ENCODE data around the gene CCT8L2.
"Not testable (repeated sequence)": the region's sequence is repeated elsewhere in the genome, so short reads cannot be mapped to it uniquely, and the experiment has no call there.

CCT8L2 gene

GRCh38 chr22:16592710-16593109, at the start of gene CCT8L2:
TSS of gene CCT8L2 (minus strand) at chr22:16592810. CDS start at chr22:16592550, 260 bp downstream.
- not testable (repeated sequence) for DNase-seq

GRCh38 chr22:16635442-16635841, 42.8 kb upstream of the CCT8L2 start:
- not testable (repeated sequence) for DNase-seq

GRCh38 chr22:16634092-16634491, 41.5 kb upstream of the CCT8L2 start:
- not testable (repeated sequence) for DNase-seq

GRCh38 chr22:16628476-16628875, 35.9 kb upstream of the CCT8L2 start:
- not testable (repeated sequence) for DNase-seq

GRCh38 chr22:16625018-16625417, 32.4 kb upstream of the CCT8L2 start:
- not testable (repeated sequence) for DNase-seq

- not testable (repeated sequence) for DNase-seq
These were observed 31.0 kb upstream of the CCT8L2 start for GRCh38 chr22:16623595-16623994.

- not testable (repeated sequence) for DNase-seq
These were observed 24.9 kb upstream of the CCT8L2 start for GRCh38 chr22:16617516-16617915.

- not testable (repeated sequence) for DNase-seq
These were observed 23.9 kb upstream of the CCT8L2 start for GRCh38 chr22:16616390-16616938.

GRCh38 chr22:16615606-16616245, 23.1 kb upstream of the CCT8L2 start:
- not testable (repeated sequence) for DNase-seq

- no peak for DNase-seq
These were observed 17.1 kb upstream of the CCT8L2 start for GRCh38 chr22:16609548-16610261.

- no peak for DNase-seq
These were observed 16.3 kb upstream of the CCT8L2 start for GRCh38 chr22:16608931-16609330.

GRCh38 chr22:16604257-16604998, 11.8 kb upstream of the CCT8L2 start:
- not testable (repeated sequence) for DNase-seq

- DNase-seq = not testable (repeated sequence)
These were observed 11.2 kb upstream of the CCT8L2 start for GRCh38 chr22:16603770-16604242.

- DNase-seq = no peak
These were observed 10.8 kb upstream of the CCT8L2 start for GRCh38 chr22:16603448-16603768.

- not testable (repeated sequence) for DNase-seq
These were observed 10.3 kb upstream of the CCT8L2 start for GRCh38 chr22:16602728-16603447.

- DNase-seq = not testable (repeated sequence)
These were observed 9.7 kb upstream of the CCT8L2 start for GRCh38 chr22:16602224-16602727.

GRCh38 chr22:16601437-16602223, 9.0 kb upstream of the CCT8L2 start:
- DNase-seq = no peak

GRCh38 chr22:16600644-16601436, 8.2 kb upstream of the CCT8L2 start:
- not testable (repeated sequence) for DNase-seq

GRCh38 chr22:16599648-16600047, 7.0 kb upstream of the CCT8L2 start:
- not testable (repeated sequence) for DNase-seq

GRCh38 chr22:16595251-16595650, 2.6 kb upstream of the CCT8L2 start:
- not testable (repeated sequence) for DNase-seq

- DNase-seq = no peak
These were observed 1.4 kb upstream of the CCT8L2 start for GRCh38 chr22:16594026-16594425.
